ENCODE results near the gene AGPAT1.

The AGPAT1 gene

GRCh38 chr6:32184084-32184640, 8.3 kb upstream of the AGPAT1 start, which contains the start of gene AGER:
Gene AGER (minus strand): TSS chr6:32184253. CDS start chr6:32184222, 31 bp downstream.
- DNase-seq (ENCODE audit: low spot score): no peak
- in situ Hi-C loops (cut with MboI; ENCODE audit: low sequenced_read_pairs, unreplicated experiment): no loop called here
- no peak for TF ChIP-seq CTCF (IDR thresholded peaks at IDR 0.05; ENCODE audit: borderline replicate concordance, control extremely low read depth, extremely low read depth, insufficient read depth, missing control alignments)

- no peak for TF ChIP-seq CTCF (IDR thresholded peaks at IDR 0.05; ENCODE audit: borderline replicate concordance, control extremely low read depth, extremely low read depth, insufficient read depth, missing control alignments)
- in situ Hi-C loops (cut with MboI; ENCODE audit: low sequenced_read_pairs, unreplicated experiment): no loop called here
- DNase-seq (ENCODE audit: low spot score): no peak
These were observed 7.7 kb upstream of the AGPAT1 start for GRCh38 chr6:32183483-32184083.

GRCh38 chr6:32183030-32183429, 7.1 kb upstream of the AGPAT1 start:
- in situ Hi-C loops (cut with MboI; ENCODE audit: low sequenced_read_pairs, unreplicated experiment): no loop called here
- no peak for TF ChIP-seq CTCF (IDR thresholded peaks at IDR 0.05; ENCODE audit: borderline replicate concordance, control extremely low read depth, extremely low read depth, insufficient read depth, missing control alignments)
- DNase-seq (ENCODE audit: low spot score): no peak

GRCh38 chr6:32182555-32182981, 6.7 kb upstream of the AGPAT1 start:
- DNase-seq (ENCODE audit: low spot score): no peak
- no peak for TF ChIP-seq CTCF (IDR thresholded peaks at IDR 0.05; ENCODE audit: borderline replicate concordance, control extremely low read depth, extremely low read depth, insufficient read depth, missing control alignments)
- in situ Hi-C loops (cut with MboI; ENCODE audit: low sequenced_read_pairs, unreplicated experiment): no loop called here

- in situ Hi-C loops (cut with MboI; ENCODE audit: low sequenced_read_pairs, unreplicated experiment): no loop called here
- TF ChIP-seq CTCF (IDR thresholded peaks at IDR 0.05; ENCODE audit: borderline replicate concordance, control extremely low read depth, extremely low read depth, insufficient read depth, missing control alignments): no peak
- no peak for DNase-seq (ENCODE audit: low spot score)
These were observed 6.1 kb upstream of the AGPAT1 start for GRCh38 chr6:32181915-32182529.

- in situ Hi-C loops (cut with MboI; ENCODE audit: low sequenced_read_pairs, unreplicated experiment): no loop called here
- no peak for DNase-seq (ENCODE audit: low spot score)
- TF ChIP-seq CTCF (IDR thresholded peaks at IDR 0.05; ENCODE audit: borderline replicate concordance, control extremely low read depth, extremely low read depth, insufficient read depth, missing control alignments): no peak
These were observed 5.3 kb upstream of the AGPAT1 start for GRCh38 chr6:32181148-32181702.

Data from GM13976 (cell line).